ENCODE data around the gene FIP1L1.

Gene FIP1L1

GRCh38 chr4:53484911-53485657 lies 107.6 kb downstream of the FIP1L1 start:
- ATAC-seq (replicated peaks) (no peak), DNase-seq (no peak)
- Mint-ChIP-seq H3K9me3 (no peaks in the 10 kb centered on the region), H3K4me1 (ENCODE audit: low read depth in 2 of 2) (no peaks in the 10 kb centered on the region), H3K36me3 (ENCODE audit: insufficient read depth) (no peaks in the 10 kb centered on the region), H3K4me3 (no peak overlapping the region), H3K27me3 (peaks cover 45 to 71% of the 10 kb centered on the region in 2 donors), H3K27ac (no peak overlapping the region)

- ATAC-seq (replicated peaks): no peak
Measured at GRCh38 chr4:53485658-53486040, 108.2 kb downstream of the FIP1L1 start.

GRCh38 chr4:53487766-53488165 lies 110.3 kb downstream of the FIP1L1 start:
- ATAC-seq (replicated peaks) (no peak), DNase-seq (no peak)
- no peak overlapping the region for H3K4me3 Mint-ChIP-seq
- peaks cover 39 to 56% of the 10 kb centered on the region in 2 donors for H3K27me3 Mint-ChIP-seq
- H3K36me3 Mint-ChIP-seq (ENCODE audit: insufficient read depth): no peaks in the 10 kb centered on the region
- no peaks in the 10 kb centered on the region for H3K9me3 Mint-ChIP-seq
- H3K4me1 Mint-ChIP-seq (ENCODE audit: low read depth in 2 of 2): no peaks in the 10 kb centered on the region
- no peak overlapping the region for H3K27ac Mint-ChIP-seq

More at GRCh38 chr4:53485658-53486040, 108.2 kb downstream of the FIP1L1 start:
- H3K4me3 Mint-ChIP-seq: no peak overlapping the region
- no peaks in the 10 kb centered on the region for H3K9me3 Mint-ChIP-seq
- no peak for DNase-seq
- H3K27me3 Mint-ChIP-seq: peaks cover 45 to 71% of the 10 kb centered on the region in 2 donors
- no peaks in the 10 kb centered on the region for H3K4me1 Mint-ChIP-seq (ENCODE audit: low read depth in 2 of 2)
- H3K36me3 Mint-ChIP-seq (ENCODE audit: insufficient read depth): no peaks in the 10 kb centered on the region
- no peak overlapping the region for H3K27ac Mint-ChIP-seq

GRCh38 chr4:53489279-53489889 lies 111.9 kb downstream of the FIP1L1 start:
- no peak for DNase-seq

DNA sequence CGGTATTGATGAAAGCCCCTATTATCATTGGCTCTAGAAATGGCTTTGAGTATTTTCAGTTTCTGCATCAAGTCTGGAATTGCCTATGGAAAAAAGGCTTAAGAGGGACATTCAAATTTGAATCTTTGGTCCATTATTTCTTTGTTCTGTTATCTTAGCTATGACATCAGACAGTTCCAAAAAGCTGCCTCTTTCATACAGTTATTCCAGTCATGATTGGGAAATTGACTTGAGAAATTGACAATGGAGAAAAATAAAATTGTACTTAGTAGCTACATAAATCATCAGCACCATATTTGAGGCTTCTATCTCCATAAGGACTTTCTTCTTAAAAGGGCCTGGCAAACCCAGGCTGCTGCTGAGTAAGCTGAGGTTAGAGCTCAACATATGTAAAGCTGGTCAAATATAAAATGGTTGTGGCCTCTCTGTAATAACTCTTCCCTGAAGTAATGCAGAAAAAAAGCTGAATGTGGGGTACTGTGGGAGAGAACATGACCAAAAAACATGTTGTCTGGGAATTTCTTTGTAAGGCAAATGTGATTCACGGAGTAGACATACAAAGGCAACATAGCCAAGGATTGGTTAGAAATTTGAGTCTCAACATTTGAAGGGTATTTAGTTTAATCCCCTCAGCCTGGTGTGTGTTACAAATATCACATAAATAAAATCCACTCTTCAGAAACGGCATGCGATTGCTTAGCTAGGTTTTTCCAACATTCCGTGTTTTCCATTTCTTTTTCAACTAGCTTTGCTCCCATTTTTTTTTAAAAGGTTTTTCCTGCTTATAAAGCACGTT lies 112.9 kb downstream of the FIP1L1 start:
- DNase-seq (no peak), ATAC-seq (replicated peaks) (no peak)
- Mint-ChIP-seq H3K27ac (no peak overlapping the region), H3K27me3 (peaks cover 30 to 34% of the 10 kb centered on the region in 2 donors), H3K4me3 (no peak overlapping the region), H3K36me3 (ENCODE audit: insufficient read depth) (no peaks in the 10 kb centered on the region), H3K4me1 (ENCODE audit: low read depth in 2 of 2) (no peaks in the 10 kb centered on the region), H3K9me3 (no peaks in the 10 kb centered on the region)

More at GRCh38 chr4:53489279-53489889, 111.9 kb downstream of the FIP1L1 start:
- H3K4me3 Mint-ChIP-seq: no peak overlapping the region
- peaks cover 33 to 42% of the 10 kb centered on the region in 2 donors for H3K27me3 Mint-ChIP-seq
- H3K9me3 Mint-ChIP-seq: no peaks in the 10 kb centered on the region
- H3K27ac Mint-ChIP-seq: no peak overlapping the region
- H3K36me3 Mint-ChIP-seq (ENCODE audit: insufficient read depth): no peaks in the 10 kb centered on the region
- H3K4me1 Mint-ChIP-seq (ENCODE audit: low read depth in 2 of 2): no peaks in the 10 kb centered on the region
- no peak for ATAC-seq (replicated peaks)

- peaks cover 23 to 27% of the 10 kb centered on the region in 2 donors for H3K27me3 Mint-ChIP-seq
- no peak for DNase-seq
- no peaks in the 10 kb centered on the region for H3K4me1 Mint-ChIP-seq (ENCODE audit: low read depth in 2 of 2)
- no peak overlapping the region for H3K4me3 Mint-ChIP-seq
- no peak overlapping the region for H3K27ac Mint-ChIP-seq
- no peaks in the 10 kb centered on the region for H3K36me3 Mint-ChIP-seq (ENCODE audit: insufficient read depth)
- ATAC-seq (replicated peaks): no peak
- no peaks in the 10 kb centered on the region for H3K9me3 Mint-ChIP-seq
Measured at GRCh38 chr4:53490965-53491622, 113.7 kb downstream of the FIP1L1 start.

- no peaks in the 10 kb centered on the region for H3K36me3 Mint-ChIP-seq (ENCODE audit: insufficient read depth)
- no peak overlapping the region for H3K4me3 Mint-ChIP-seq
- no peaks in the 10 kb centered on the region for H3K9me3 Mint-ChIP-seq
- H3K4me1 Mint-ChIP-seq (ENCODE audit: low read depth in 2 of 2): no peaks in the 10 kb centered on the region
- DNase-seq: no peak
- no peak overlapping the region for H3K27ac Mint-ChIP-seq
- peaks cover 10 to 15% of the 10 kb centered on the region in 2 donors for H3K27me3 Mint-ChIP-seq
- no peak for ATAC-seq (replicated peaks)
Measured at GRCh38 chr4:53494851-53495250, 117.4 kb downstream of the FIP1L1 start.

GRCh38 chr4:53497487-53498244 lies 120.2 kb downstream of the FIP1L1 start:
- Mint-ChIP-seq H3K4me1 (ENCODE audit: low read depth in 2 of 2) (no peaks in the 10 kb centered on the region), H3K36me3 (ENCODE audit: insufficient read depth) (no peaks in the 10 kb centered on the region), H3K4me3 (no peak overlapping the region), H3K27ac (no peak overlapping the region), H3K27me3 (peaks cover 6 to 12% of the 10 kb centered on the region in 2 donors), H3K9me3 (no peaks in the 10 kb centered on the region)
- no peak for DNase-seq
- no peak for ATAC-seq (replicated peaks)

GRCh38 chr4:53498706-53499105 lies 121.3 kb downstream of the FIP1L1 start:
- Mint-ChIP-seq H3K27me3 (peaks cover 11 to 19% of the 10 kb centered on the region in 2 donors), H3K4me1 (ENCODE audit: low read depth in 2 of 2) (no peaks in the 10 kb centered on the region), H3K4me3 (no peak overlapping the region), H3K27ac (no peak overlapping the region), H3K9me3 (no peaks in the 10 kb centered on the region), H3K36me3 (ENCODE audit: insufficient read depth) (no peaks in the 10 kb centered on the region)
- DNase-seq (no peak), ATAC-seq (replicated peaks) (no peak)

DNA sequence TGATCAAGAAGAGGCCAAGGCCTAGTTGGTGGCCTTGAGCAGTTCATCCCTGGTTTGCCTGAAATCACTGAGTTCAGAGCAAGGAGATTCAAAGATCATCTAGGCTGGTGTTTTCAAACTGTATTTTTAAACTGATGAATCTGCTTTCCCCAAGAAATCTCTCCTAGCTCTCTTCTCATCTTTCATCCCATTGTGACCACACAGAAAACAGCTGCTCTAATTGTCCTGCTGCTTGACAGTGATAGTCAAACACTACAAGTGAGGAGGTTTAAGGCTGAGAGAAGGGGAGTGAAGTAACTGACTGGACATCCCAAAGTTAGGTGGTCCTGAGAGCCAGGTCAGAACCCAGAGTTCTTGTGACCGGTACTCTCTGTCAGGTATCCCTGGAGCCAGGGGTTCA lies 122.3 kb downstream of the FIP1L1 start:
- H3K4me3 Mint-ChIP-seq: no peak overlapping the region
- ATAC-seq (replicated peaks): no peak
- DNase-seq: no peak

DNA sequence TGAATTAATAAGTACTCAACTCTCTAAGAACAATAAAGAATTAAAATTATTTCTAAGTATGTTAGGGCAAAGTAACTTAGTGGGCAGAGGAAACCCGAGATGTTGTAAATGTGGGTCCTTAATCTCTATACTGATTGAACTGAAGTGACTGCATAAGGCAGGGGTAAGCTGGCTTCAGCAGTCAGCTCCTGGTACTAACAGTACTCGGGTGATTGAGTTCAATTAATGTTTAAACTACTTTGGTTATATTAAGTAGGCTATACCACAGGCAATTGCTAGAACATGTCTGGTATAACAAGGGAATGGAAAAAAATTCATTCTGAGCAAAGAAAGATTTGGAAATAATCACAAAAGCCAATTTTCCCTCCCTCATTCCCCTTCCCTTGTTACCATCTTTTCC lies 123.1 kb downstream of the FIP1L1 start:
- no peak for ATAC-seq (replicated peaks)
- DNase-seq: no peak
- Mint-ChIP-seq H3K36me3 (ENCODE audit: insufficient read depth) (no peaks in the 10 kb centered on the region), H3K27ac (no peak overlapping the region), H3K4me3 (no peak overlapping the region), H3K4me1 (ENCODE audit: low read depth in 2 of 2) (no peaks in the 10 kb centered on the region), H3K9me3 (no peaks in the 10 kb centered on the region), H3K27me3 (peaks cover 8 to 27% of the 10 kb centered on the region in 2 donors)

More for the DNA sequence above, 122.3 kb downstream of the FIP1L1 start:
- H3K36me3 Mint-ChIP-seq (ENCODE audit: insufficient read depth): no peaks in the 10 kb centered on the region
- no peaks in the 10 kb centered on the region for H3K4me1 Mint-ChIP-seq (ENCODE audit: low read depth in 2 of 2)
- no peak overlapping the region for H3K27ac Mint-ChIP-seq
- no peaks in the 10 kb centered on the region for H3K9me3 Mint-ChIP-seq
- H3K27me3 Mint-ChIP-seq: peaks cover 6 to 27% of the 10 kb centered on the region in 2 donors

DNA sequence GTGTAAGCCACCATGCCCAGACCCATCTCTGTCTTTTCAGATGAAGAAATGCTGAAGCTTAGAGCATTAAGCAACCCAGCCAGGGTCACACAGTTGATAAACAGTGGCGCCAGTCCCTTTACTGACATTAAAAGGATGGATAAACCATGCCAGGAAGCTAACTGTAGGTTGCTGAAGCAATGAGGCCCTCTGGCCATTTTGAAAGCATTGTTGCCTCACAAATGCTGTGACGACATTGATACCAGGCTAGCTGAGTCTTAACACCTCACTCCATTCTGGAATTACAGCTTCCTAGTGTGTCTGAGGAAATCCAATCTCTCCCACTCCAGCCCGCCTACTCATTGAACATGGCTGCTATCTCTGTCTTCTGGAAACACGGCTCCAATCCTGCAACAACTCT lies 124.1 kb downstream of the FIP1L1 start:
- Mint-ChIP-seq H3K4me3 (no peak overlapping the region), H3K9me3 (no peaks in the 10 kb centered on the region), H3K4me1 (ENCODE audit: low read depth in 2 of 2) (no peaks in the 10 kb centered on the region), H3K27me3 (peaks cover 13 to 22% of the 10 kb centered on the region in 2 donors), H3K27ac (no peak overlapping the region), H3K36me3 (ENCODE audit: insufficient read depth) (no peaks in the 10 kb centered on the region)
- DNase-seq: no peak
- ATAC-seq (replicated peaks): no peak

- H3K4me1 Mint-ChIP-seq (ENCODE audit: low read depth in 2 of 2): no peaks in the 10 kb centered on the region
- H3K9me3 Mint-ChIP-seq: no peaks in the 10 kb centered on the region
- H3K4me3 Mint-ChIP-seq: no peak overlapping the region
- ATAC-seq (replicated peaks) (no peak), DNase-seq (no peak)
- no peak overlapping the region for H3K27ac Mint-ChIP-seq
- H3K27me3 Mint-ChIP-seq: peaks cover 13 to 17% of the 10 kb centered on the region in 2 donors
- H3K36me3 Mint-ChIP-seq (ENCODE audit: insufficient read depth): no peaks in the 10 kb centered on the region
Measured at GRCh38 chr4:53502094-53502493, 124.7 kb downstream of the FIP1L1 start.
